ENCODE measurements around the gene MPIG6B. TPM values are rescaled to one million over a fixed set of nuclear protein-coding genes. Genes with fewer than 3 reads are reported as not detected.

Gene MPIG6B
- total RNA-seq, 1 donor from 2014 or later = not detected

DNA sequence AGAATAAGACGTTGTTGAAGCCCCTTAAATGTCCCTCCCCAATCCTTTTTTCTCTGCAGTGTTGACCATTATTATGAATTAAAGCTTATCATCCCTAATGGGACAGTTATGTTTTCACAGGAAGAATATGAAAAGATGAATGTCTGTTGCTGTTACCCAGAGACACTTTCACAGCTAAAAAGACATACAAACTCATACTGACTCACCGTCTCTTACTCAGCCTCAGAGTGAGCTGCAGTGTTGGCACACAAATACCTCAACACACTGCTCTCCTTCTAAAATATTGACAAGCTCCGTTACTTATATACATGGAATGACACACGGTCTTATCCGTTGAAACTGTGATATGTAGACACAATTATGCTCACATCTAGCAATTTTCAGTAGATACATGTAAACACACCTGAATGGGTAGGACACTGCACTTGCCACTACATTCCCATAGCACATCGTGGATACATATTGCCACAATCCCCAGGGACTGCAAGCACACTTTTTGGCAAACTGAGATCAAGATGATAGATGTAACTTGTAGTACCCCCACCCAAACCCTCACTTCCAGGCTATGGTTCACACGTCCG, 29.7 kb downstream of the MPIG6B start:
- H3K9ac ChIP-seq (ENCODE audit: low read length) = peak overlapping the region; percentile 43
- H3K4me3 ChIP-seq (ENCODE audit: insufficient read depth, low read depth, low read length) = no peak overlapping the region
- Mint-ChIP-seq H3K4me1 (ENCODE audit: low read depth, unreplicated experiment) (peaks cover 16% of the 10 kb centered on the region), H3K4me3 (ENCODE audit: unreplicated experiment) (peak overlapping the region; percentile 50), H3K27me3 (ENCODE audit: low read depth, unreplicated experiment) (no peaks in the 10 kb centered on the region), H3K9me3 (ENCODE audit: unreplicated experiment) (no peaks in the 10 kb centered on the region), H3K36me3 (ENCODE audit: low read depth, unreplicated experiment) (no peaks in the 10 kb centered on the region), H3K27ac (ENCODE audit: unreplicated experiment) (peak overlapping the region; percentile 84)
- no peaks in the 10 kb centered on the region for H4K20me1 ChIP-seq (ENCODE audit: insufficient read depth, low read length)
- DNase-seq (ENCODE audit: low read depth) = peak; percentile 87
- no peaks in the 10 kb centered on the region for H3K27me3 ChIP-seq (ENCODE audit: insufficient read depth, low read length)
- H3K36me3 ChIP-seq (ENCODE audit: insufficient read depth, low read length) = no peaks in the 10 kb centered on the region
- H3K4me2 ChIP-seq (ENCODE audit: low read length) = peak overlapping the region; percentile 64
- peak; percentile 62 for FAIRE-seq
- no peaks in the 10 kb centered on the region for H3K9me3 ChIP-seq (ENCODE audit: insufficient read depth, low read depth, low read length)
- H2AFZ ChIP-seq (ENCODE audit: low read depth, low read length) = no peak overlapping the region
- H3K4me1 ChIP-seq (ENCODE audit: insufficient read depth, low read length) = peaks cover 11% of the 10 kb centered on the region
- TF ChIP-seq EZH2 (IDR thresholded peaks at IDR 0.05; ENCODE audit: insufficient read depth, low read length) (no peak), CTCF (IDR thresholded peaks at IDR 0.05; ENCODE audit: insufficient read depth, low read depth, low read length) (no peak)
- H3K27ac ChIP-seq (ENCODE audit: low read depth, low read length) = peak overlapping the region; percentile 42
- H3K79me2 ChIP-seq (ENCODE audit: insufficient read depth, low read length) = no peaks in the 10 kb centered on the region

- FAIRE-seq (no peak), DNase-seq (ENCODE audit: low read depth) (no peak)
- Histone ChIP-seq H3K27me3 (ENCODE audit: insufficient read depth, low read length) (no peaks in the 10 kb centered on the region), H3K4me1 (ENCODE audit: insufficient read depth, low read length) (peaks cover under 1% of the 10 kb centered on the region), H3K27ac (ENCODE audit: low read depth, low read length) (no peak overlapping the region), H3K4me2 (ENCODE audit: low read length) (no peak overlapping the region), H4K20me1 (ENCODE audit: insufficient read depth, low read length) (no peaks in the 10 kb centered on the region), H3K4me3 (ENCODE audit: insufficient read depth, low read depth, low read length) (no peak overlapping the region), H2AFZ (ENCODE audit: low read depth, low read length) (no peak overlapping the region), H3K36me3 (ENCODE audit: insufficient read depth, low read length) (no peaks in the 10 kb centered on the region), H3K79me2 (ENCODE audit: insufficient read depth, low read length) (no peaks in the 10 kb centered on the region), H3K9me3 (ENCODE audit: insufficient read depth, low read depth, low read length) (no peaks in the 10 kb centered on the region), H3K9ac (ENCODE audit: low read length) (no peak overlapping the region)
- no peak overlapping the region for H3K4me3 Mint-ChIP-seq (ENCODE audit: unreplicated experiment)
- no peak overlapping the region for H3K27ac Mint-ChIP-seq (ENCODE audit: unreplicated experiment)
- H3K36me3 Mint-ChIP-seq (ENCODE audit: low read depth, unreplicated experiment) = peaks cover 19% of the 10 kb centered on the region
- peaks cover 2% of the 10 kb centered on the region for H3K4me1 Mint-ChIP-seq (ENCODE audit: low read depth, unreplicated experiment)
- peaks cover 3% of the 10 kb centered on the region for H3K9me3 Mint-ChIP-seq (ENCODE audit: unreplicated experiment)
- peaks cover 6% of the 10 kb centered on the region for H3K27me3 Mint-ChIP-seq (ENCODE audit: low read depth, unreplicated experiment)
- TF ChIP-seq CTCF (IDR thresholded peaks at IDR 0.05; ENCODE audit: insufficient read depth, low read depth, low read length) (no peak), EZH2 (IDR thresholded peaks at IDR 0.05; ENCODE audit: insufficient read depth, low read length) (no peak)
These were observed 35.1 kb downstream of the MPIG6B start for GRCh38 chr6:31758281-31758680.

GRCh38 chr6:31760790-31761189, 37.6 kb downstream of the MPIG6B start:
- no peak overlapping the region for H3K27ac Mint-ChIP-seq (ENCODE audit: unreplicated experiment)
- Histone ChIP-seq H3K4me2 (ENCODE audit: low read length) (no peak overlapping the region), H3K9ac (ENCODE audit: low read length) (no peak overlapping the region), H3K27me3 (ENCODE audit: insufficient read depth, low read length) (no peaks in the 10 kb centered on the region), H4K20me1 (ENCODE audit: insufficient read depth, low read length) (no peaks in the 10 kb centered on the region), H3K4me3 (ENCODE audit: insufficient read depth, low read depth, low read length) (no peak overlapping the region), H3K36me3 (ENCODE audit: insufficient read depth, low read length) (no peaks in the 10 kb centered on the region), H3K4me1 (ENCODE audit: insufficient read depth, low read length) (peaks cover 4% of the 10 kb centered on the region), H3K9me3 (ENCODE audit: insufficient read depth, low read depth, low read length) (no peaks in the 10 kb centered on the region), H3K79me2 (ENCODE audit: insufficient read depth, low read length) (no peaks in the 10 kb centered on the region), H2AFZ (ENCODE audit: low read depth, low read length) (no peak overlapping the region), H3K27ac (ENCODE audit: low read depth, low read length) (no peak overlapping the region)
- peaks cover 6% of the 10 kb centered on the region for H3K4me1 Mint-ChIP-seq (ENCODE audit: low read depth, unreplicated experiment)
- H3K27me3 Mint-ChIP-seq (ENCODE audit: low read depth, unreplicated experiment) = peaks cover 6% of the 10 kb centered on the region
- H3K4me3 Mint-ChIP-seq (ENCODE audit: unreplicated experiment) = no peak overlapping the region
- TF ChIP-seq EZH2 (IDR thresholded peaks at IDR 0.05; ENCODE audit: insufficient read depth, low read length) = no peak
- DNase-seq (ENCODE audit: low read depth) = no peak
- H3K9me3 Mint-ChIP-seq (ENCODE audit: unreplicated experiment) = peaks cover 3% of the 10 kb centered on the region
- no peak for FAIRE-seq
- peaks cover 22% of the 10 kb centered on the region for H3K36me3 Mint-ChIP-seq (ENCODE audit: low read depth, unreplicated experiment)
